NCI-H446 treated with DMSO at 0.1 percent for 48 hours (cell line): ENCODE data around the gene LAD1.

Experiments
- DNase-seq: peaks from one replicate; lab custom pipeline; 2025; lab: John Stamatoyannopoulos, UW

Gene LAD1

GRCh38 chr1:201399018-201399351 is at the start of gene LAD1:
LAD1 (minus strand) TSS chr1:201399324; CDS start chr1:201399306, 18 bp downstream.
- no peak for DNase-seq

GRCh38 chr1:201447903-201448871 is 49.1 kb upstream of the LAD1 start:
- no peak for DNase-seq

- no peak for DNase-seq
Measured at GRCh38 chr1:201445310-201445709, 46.2 kb upstream of the LAD1 start.

GRCh38 chr1:201444792-201445191 is 45.7 kb upstream of the LAD1 start:
- no peak for DNase-seq

GRCh38 chr1:201443747-201444146 is 44.6 kb upstream of the LAD1 start:
- DNase-seq, result no peak

- DNase-seq, result no peak
Measured at GRCh38 chr1:201436969-201437368, 37.8 kb upstream of the LAD1 start.

GRCh38 chr1:201436393-201436792 is 37.3 kb upstream of the LAD1 start:
- no peak for DNase-seq

GRCh38 chr1:201434266-201434665 is 35.1 kb upstream of the LAD1 start:
- no peak for DNase-seq

GRCh38 chr1:201433609-201434008 is 34.5 kb upstream of the LAD1 start:
- DNase-seq, result no peak

- no peak for DNase-seq
Measured at GRCh38 chr1:201430776-201431175, 31.7 kb upstream of the LAD1 start.

- DNase-seq, result peak; percentile 31
Measured at GRCh38 chr1:201429736-201430501, 30.8 kb upstream of the LAD1 start.

- no peak for DNase-seq
Measured at GRCh38 chr1:201427963-201428362, 28.8 kb upstream of the LAD1 start.

GRCh38 chr1:201426479-201427310 is 27.6 kb upstream of the LAD1 start:
- peak; percentile 23 for DNase-seq

GRCh38 chr1:201424146-201424545 is 25.0 kb upstream of the LAD1 start:
- no peak for DNase-seq

GRCh38 chr1:201423655-201424054 is 24.5 kb upstream of the LAD1 start:
- no peak for DNase-seq

GRCh38 chr1:201422436-201423030 is 23.4 kb upstream of the LAD1 start:
- no peak for DNase-seq

- no peak for DNase-seq
Measured at GRCh38 chr1:201422026-201422425, 22.9 kb upstream of the LAD1 start.

- DNase-seq, result no peak
Measured at GRCh38 chr1:201421041-201421440, 21.9 kb upstream of the LAD1 start.

GRCh38 chr1:201420608-201421002 is 21.5 kb upstream of the LAD1 start:
- no peak for DNase-seq

GRCh38 chr1:201419746-201420607 is 20.9 kb upstream of the LAD1 start:
- no peak for DNase-seq

GRCh38 chr1:201419256-201419655 is 20.1 kb upstream of the LAD1 start:
- no peak for DNase-seq
